Fibroblast of villous mesenchyme (primary cell): ENCODE data around the gene CDO1. TPM values are rescaled to one million over a fixed set of nuclear protein-coding genes. Genes with fewer than 3 reads are reported as not detected.

Experiments
- DNase-seq: peaks from one replicate; pipeline ENCODE4 v3.0.0-alpha.2; 2010; ENCODE audit warnings: low read depth
- H3K4me3 ChIP-seq: 2 replicates; pipeline ENCODE4 v1.5.1; 2011; ENCODE audit warnings: low read depth, mild to moderate bottlenecking, low read length
- CTCF ChIP-seq: IDR thresholded peaks from 2 replicates; pipeline ENCODE4 v1.5.1; 2012; ENCODE audit warnings: low read depth, mild to moderate bottlenecking, low read length; ENCODE audit not compliant: insufficient read depth
- total RNA-seq: library from RNA; depleted of rRNA; stranded (reverse); fragments of >200 nt; gene quantifications from 2 replicates; pipeline ENCODE4 v1.2.3, GENCODE V29; 2012

Gene CDO1
- total RNA-seq, 1 donor = 2.6 TPM

- no peak for DNase-seq
- no peak for TF ChIP-seq CTCF
These were observed 8.8 kb downstream of the CDO1 start for GRCh38 chr5:115807654-115808052.

DNA sequence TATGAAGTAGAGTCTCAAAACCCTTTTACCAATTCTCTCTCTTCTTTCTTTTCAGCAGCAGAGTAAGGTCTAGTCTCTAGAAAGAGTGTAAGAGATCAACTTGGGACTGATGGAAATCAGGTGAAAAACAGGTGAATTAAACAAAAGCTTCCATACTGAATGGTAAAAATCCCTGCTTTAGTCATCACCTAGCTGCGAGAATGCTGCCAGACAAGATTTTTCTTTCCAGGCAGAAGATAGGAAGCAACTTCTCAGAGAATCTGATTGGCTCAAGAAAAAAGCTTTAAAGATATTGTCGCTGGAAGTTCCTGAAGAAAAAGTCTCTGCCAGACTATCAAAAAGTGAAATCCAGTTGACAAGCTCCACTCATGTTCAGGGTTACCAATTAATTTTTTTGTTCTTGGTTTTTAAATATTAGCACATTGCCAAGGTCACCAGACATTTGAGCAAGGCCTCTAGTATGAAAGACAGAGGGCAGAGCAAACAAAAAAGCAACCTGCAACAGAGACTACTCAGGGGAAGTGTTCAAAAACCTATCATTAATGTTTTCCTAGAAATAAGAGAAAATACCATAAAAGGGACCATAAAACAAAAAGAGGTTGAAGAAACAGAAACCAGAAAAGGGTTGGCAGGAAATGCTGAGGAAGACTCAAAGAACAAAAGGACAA is 9.3 kb downstream of the CDO1 start:
- DNase-seq = no peak
- H3K4me3 ChIP-seq = no peak overlapping the region
- no peak for TF ChIP-seq CTCF

More at GRCh38 chr5:115807654-115808052, 8.8 kb downstream of the CDO1 start:
- no peak overlapping the region for H3K4me3 ChIP-seq

DNA sequence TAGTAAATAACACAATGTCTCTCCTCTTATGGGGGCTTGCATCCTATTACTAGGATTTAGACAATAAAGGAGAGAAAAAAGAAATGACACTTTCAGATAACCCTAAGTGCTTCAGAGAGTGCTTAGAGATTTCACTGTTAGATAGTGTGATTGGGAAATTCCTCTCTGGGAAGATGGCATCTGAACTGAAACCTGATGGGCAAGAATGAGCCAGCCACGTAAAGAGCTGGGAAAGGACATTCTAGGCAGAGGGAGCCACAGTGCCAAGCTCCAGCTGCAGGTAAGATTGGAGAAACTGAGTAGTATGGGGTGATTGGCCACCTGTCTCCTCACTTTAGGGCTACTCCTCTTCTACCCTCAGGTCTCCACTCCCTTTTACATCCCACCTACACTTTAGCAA is 14.5 kb downstream of the CDO1 start:
- DNase-seq = no peak
- no peak for TF ChIP-seq CTCF
- H3K4me3 ChIP-seq = no peak overlapping the region

- H3K4me3 ChIP-seq = no peak overlapping the region
- no peak for DNase-seq
- no peak for TF ChIP-seq CTCF
These were observed 15.3 kb downstream of the CDO1 start for GRCh38 chr5:115801152-115801551.

DNA sequence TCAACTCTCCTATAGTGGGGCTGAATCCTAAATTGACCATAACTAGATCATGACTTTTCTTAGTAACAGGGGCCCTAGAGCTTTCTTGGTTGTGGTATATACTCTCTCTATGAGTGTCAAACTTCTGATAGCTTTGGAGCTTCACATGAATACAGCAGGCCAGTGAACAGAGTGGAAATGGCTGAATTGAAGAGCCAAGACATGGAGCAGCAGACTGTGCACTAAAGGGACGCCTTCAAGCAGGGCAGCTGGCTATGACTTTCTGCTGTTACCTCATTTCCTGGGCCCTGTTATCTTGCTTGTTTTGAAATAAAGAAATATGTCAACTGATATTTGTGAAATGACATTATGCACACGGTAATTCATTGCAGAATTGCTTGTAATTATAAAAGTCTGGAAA is 16.4 kb downstream of the CDO1 start:
- no peak for TF ChIP-seq CTCF
- no peak for DNase-seq
- no peak overlapping the region for H3K4me3 ChIP-seq

- no peak for DNase-seq
- no peak for TF ChIP-seq CTCF
- no peak overlapping the region for H3K4me3 ChIP-seq
These were observed 18.2 kb downstream of the CDO1 start for GRCh38 chr5:115798252-115798651.

GRCh38 chr5:115796656-115797055 is 19.8 kb downstream of the CDO1 start:
- TF ChIP-seq CTCF = no peak
- H3K4me3 ChIP-seq = no peak overlapping the region
- DNase-seq = no peak
